Pulmonary artery endothelial cell (primary cell): ENCODE measurements around the gene AEBP2. TPM values are rescaled to one million over a fixed set of nuclear protein-coding genes. Genes with fewer than 3 reads are reported as not detected.
A peak's percentile ranks its signal among the peaks of the same experiment; 100 is the strongest.

ENCODE experiments used
- DNase-seq: peaks from one replicate; pipeline ENCODE4 v3.0.0-alpha.2; 2011; ENCODE audit warnings: low read depth, low spot score
- total RNA-seq: library from RNA; depleted of rRNA; stranded (reverse); fragments of >200 nt; gene quantifications from 2 replicates; pipeline ENCODE4 v1.2.3, GENCODE V29; 2014

AEBP2 gene
- total RNA-seq, 1 donor from 2014 or later: 21.2 TPM

DNA sequence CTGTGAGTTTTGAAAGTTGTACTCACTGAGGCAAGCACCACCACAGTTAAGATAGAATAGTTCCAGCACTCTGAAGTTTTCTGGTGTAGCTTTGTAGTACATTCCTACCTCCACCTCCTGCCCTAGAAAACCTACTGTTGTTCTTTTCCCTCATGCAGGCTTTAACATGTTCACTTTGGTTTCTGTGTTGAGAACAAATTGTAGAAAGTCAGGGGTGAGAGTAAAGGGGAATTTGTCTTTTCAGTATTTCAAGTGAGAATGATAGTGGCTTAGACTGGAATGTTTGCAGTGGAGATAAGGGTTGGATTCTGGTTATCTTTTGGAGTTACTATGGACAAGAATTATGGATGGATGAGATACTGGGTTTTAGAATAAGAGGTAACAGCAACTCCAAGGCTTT is 67.2 kb downstream of the AEBP2 start:
- DNase-seq: no peak

DNA sequence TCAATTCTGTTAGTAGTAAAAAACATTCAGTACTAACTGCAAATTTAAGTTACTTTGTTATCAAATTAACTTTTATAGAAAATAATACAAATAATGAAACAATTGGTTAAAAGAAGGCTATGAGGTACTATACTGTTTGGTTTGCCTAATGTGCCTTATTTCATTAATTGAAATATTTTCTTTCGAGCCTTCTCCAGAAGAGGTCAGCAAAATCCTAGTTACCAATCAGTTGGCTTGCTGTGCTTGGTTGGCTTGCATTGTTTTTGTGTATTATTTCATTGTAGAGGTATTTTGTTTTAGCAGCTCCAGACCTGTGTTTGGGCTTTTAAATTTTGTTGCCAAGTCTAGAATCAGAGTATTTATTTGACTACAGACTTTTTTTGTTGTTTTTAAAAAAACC is 68.5 kb downstream of the AEBP2 start:
- peak; percentile 30 for DNase-seq

DNA sequence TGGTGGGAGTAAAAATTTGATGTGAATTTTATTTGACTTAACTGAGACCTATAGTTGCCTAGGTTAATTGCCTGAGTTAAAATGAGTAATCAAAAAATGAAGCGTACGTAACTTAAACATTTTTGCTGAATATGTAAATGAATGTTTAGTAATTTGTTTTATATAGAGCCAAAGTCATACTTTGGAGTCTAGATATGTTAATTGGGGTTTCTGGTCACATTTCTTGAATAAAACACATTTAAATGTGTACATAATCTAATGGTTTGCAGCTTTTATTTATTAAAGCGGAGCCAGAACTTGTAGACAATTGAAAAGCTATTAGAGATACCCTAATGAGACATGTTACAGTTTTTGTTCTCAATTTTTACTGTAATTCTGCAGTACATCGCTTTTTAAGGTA is 71.2 kb downstream of the AEBP2 start:
- no peak for DNase-seq

DNA sequence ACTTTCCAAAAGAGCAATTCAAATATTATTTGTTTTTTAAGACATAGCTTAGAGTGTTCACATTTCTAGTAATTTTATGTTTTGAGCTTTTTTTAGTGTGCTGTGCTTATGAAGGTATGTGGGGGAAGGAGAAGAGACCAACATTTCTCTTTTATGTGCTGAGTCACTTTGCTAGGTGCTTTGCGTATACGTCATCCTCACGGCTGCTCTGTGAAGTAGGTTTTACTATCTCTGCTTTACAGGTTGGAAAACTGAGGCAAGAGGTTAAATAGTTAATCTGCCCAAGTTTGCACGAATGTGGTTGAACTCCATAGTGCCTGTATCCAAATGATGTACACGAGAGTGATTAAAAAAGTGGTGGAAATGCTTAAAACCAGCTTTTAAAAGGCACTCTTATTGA is 75.9 kb downstream of the AEBP2 start:
- DNase-seq: no peak

- DNase-seq: no peak
Observed at GRCh38 chr12:19517583-19517982, 78.3 kb downstream of the AEBP2 start.

DNA sequence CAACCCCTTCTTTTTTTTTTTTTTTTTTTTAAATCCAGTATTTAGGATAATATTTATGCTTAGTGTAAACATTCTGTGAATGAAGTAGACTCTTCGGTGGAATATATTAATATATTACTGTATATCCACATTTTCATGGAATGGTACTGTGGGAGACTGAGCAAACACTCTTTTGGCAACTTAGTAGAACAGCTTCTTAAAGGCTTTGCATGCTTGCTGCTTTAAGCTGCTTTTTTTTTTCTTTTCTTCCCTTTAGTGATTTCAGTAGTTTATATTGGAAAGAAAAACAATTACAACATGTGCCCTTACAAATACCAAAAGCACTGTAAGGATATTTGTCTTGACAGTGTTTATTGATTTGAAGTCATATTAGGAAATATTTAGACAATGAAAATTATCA is 78.9 kb downstream of the AEBP2 start:
- DNase-seq: no peak

DNA sequence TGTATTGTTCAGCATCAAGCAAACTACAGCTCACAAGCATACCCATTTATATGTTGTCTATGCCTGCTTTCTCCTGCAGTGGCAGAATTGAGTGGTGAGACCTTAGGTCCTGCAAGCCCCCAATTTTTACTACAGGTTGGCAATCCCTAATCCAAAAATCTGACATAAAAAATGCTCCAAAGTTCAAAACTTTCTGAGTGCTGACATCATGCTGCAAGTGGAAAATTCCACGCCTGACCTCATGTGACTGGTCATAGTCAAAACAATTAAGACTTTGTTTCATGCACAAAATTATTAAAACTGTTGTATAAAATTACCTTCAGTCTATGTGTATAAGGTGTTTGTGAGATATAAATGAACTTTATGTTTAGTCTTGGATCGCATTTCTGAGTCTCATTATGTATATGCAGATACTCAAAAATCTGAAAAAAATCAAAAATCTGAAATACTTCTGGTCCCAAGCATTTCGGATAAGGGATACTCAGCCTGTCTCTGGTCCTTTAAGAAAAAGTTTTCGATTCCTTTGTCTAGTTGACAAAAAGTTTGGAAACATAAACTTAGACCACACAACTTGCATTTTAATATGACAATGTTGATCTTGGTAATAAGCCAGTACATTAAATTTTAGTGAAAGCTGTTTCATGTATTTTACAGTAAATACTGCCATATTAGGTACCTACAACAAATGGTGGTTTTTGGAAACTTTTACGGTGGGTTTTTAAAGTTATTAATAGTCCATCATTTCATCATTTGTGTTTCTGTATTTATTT is 81.5 kb downstream of the AEBP2 start:
- no peak for DNase-seq

GRCh38 chr12:19525274-19525673 is 86.0 kb downstream of the AEBP2 start:
- DNase-seq: no peak

DNA sequence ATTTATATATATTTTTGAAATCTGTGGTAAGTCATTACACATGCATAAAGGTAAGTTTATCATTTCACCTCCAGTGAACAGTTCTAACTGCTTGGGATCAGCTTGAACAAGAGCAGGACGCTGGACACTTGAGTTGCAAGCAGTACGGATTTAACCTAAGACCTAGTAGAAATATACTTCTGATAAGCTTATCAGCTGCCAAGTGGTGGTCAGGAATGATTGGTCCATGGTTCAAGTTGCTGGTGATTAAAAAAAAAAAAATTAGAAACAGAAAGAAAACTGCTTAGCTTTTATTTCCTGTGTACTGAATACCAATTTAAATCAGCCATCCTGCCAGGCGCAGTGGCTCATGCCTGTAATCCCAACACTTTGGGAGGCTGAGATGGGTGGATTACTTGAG is 88.6 kb downstream of the AEBP2 start:
- no peak for DNase-seq

DNA sequence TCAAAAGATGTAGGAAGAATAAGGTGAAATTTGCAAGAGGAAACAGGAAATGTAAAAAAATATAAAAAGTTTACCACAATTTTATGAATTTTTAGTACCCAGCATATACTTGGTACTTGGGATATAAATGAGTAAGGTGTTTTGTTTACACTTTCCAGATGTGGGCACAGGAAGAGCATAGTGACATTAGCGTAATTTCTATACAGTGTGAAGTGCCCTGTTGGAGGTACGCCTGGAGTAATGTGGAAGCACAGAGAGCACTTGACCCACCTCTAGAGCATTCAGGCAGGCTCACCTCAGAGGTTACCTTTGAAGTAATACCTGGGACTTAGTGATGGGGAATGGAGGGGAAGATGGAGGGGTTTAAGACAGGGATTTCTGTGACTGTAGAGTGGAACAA is 89.5 kb downstream of the AEBP2 start:
- DNase-seq: no peak

DNA sequence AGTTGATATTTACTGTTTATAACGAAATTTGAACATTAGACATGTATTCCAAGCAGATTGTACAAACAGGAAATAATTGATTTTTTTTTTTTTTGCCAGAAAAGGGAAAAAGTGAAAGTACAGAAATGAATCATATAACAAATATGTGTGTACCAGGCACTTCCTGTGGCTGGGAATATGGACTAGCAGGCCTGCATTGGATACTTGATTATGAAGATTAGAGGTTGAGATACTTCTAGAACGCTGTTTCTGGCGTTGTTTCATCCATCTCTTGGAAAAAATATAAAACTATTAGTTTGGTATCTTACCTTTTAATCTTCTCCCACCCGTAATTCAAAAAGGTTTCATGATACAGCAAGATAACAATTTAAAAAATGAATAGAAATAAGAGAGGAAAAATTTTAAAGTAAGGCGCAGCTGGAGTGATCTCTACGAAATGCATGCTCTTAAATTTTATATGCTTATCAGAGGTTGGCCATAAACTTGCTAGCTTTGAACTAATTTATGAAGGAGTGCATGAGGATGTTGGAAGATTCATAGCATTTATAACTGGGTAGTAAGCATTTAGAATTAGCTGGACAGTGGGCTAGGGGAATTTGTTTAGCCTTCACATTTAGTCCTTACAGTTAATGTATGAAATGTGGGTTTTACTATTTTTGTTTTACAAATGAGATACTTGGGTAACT is 90.8 kb downstream of the AEBP2 start:
- DNase-seq: peak; percentile 69

GRCh38 chr12:19530637-19531023 is 91.3 kb downstream of the AEBP2 start:
- DNase-seq: no peak

DNA sequence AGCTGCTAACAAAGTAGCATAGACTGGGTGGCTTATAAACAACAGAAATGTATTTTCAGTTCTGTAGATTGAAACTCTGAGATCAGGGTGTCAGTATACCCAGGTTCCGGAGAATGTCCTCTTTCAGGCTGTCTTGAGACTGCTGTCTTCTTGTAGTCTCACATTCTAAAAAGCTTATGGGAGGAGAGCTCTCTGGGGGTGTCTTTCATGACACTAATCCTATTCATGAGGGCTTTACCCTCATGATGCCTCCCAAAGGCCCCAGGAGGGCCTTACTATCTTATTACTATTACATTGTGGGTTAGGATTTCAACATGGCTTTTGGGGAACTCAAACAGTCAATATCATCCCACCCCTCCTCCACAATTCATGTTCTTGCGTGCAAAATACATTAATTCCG is 94.3 kb downstream of the AEBP2 start:
- DNase-seq: no peak

DNA sequence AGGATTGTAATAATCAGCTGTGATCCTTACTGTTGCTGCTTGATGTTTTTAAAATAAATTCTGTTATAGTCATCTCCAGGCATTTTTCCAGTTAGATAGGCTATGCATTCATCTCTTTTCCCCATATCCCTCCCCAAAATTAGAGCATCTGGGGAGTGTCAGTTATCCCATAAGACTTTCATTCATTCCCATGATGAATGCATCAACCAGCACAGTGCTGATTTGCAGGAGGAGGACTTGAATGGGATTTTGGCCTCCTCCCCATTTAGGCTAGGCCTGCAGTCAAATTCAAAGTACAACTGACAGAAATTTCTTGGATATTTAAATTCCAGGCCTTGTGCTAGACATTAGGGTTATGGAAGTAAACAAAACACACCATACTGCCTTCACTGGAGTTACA is 99.8 kb downstream of the AEBP2 start:
- no peak for DNase-seq

DNA sequence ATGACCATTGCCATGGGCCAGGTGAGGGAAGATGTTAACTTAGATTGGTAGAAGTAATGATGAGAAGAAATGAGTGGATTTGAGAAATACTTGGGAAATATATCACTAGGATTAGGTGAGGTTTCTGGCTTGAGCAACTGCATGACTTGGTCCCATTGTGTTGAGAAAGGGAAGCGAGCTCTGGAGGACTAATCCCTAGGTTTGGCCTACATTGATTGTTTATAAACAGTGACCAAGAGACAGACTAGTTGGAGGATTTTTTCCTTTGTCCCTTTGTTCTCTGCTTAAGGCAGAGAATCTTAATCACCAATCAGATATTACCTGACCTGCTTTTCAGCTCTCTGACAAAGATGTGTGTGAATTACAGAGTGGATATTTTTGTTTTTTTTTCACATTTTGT is 100.5 kb downstream of the AEBP2 start:
- DNase-seq: no peak

DNA sequence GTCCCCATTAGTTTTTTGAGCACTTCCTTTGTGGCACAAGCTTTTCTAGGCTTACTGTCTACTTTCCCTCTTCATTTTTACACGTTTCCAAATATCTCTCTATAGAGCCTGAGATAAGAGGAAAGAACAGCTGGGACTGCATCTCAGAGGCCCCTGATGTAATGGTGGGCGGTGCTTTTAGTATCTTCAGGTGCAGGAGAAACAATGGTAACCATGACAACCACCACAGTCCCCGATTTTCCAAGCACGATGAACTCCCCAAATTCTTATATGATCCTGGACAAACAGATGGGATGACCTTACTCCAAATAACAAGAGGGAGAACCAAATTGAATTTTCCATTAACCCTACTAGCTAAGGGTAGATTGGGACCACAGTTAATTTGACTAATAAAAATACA is 103.3 kb downstream of the AEBP2 start:
- no peak for DNase-seq

DNA sequence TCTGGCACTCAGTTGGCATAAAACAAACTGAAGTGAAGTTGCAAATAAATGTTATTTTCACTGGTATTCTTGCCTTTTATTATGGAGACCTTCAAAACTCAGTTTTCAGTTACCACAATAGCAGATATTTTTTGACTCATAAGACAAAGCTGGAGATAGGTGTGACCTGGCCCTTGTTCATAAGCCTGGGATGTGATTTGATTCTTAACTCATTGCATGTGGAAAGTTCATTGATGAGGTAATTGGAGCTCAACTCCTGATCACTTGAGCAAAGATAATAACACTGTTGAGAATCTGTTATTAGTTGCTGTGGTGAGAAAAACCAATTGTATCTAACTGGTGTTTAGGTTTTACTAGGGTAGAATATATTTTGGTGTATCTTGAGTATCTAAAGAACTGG is 105.1 kb downstream of the AEBP2 start:
- no peak for DNase-seq

- DNase-seq: no peak
Observed at GRCh38 chr12:19545301-19545700, 106.0 kb downstream of the AEBP2 start.

DNA sequence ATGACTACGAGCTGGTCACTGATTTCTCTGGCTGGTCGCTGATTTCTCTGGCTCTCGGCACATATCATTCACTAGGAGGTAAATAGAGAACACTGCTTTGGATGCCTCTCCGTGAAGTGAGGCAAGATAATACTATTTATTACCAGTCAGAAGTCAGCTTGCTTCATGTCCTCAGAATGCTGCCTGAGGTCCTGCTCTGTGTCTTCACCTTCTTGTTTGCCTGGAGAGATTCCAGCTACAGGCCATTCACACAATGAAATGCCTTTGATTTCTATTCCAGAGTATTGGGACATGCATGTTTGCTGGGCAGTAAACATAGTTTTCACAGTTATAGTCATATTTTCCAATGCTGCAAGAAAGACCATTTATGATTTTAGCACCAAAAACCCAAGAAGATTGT is 106.7 kb downstream of the AEBP2 start:
- no peak for DNase-seq

DNA sequence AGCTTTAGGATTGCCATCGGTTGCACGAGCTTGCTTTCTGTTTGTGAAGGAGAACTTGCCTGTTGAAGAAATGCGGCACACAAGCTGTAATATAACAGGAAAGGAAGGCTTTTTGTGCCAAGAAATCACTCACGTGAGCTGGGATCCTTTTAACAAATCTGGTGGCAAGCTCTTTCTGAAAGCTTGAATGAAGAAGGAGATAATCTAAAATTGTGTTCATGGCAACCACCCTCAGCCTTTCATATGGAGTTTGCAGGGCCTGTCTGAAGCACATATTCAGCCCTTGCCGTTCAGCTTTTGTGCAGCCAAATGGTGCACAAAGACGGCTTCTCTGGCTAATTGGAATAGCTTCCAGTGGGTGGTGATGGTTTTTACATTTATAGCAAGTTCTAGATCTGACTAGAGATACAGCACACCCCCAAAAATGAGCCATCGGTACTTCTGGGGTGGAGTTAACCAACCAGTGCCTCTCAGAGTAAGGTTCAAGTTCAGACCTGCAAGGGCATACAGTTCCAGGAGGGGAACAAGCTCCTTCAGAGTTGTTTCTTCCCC is 107.4 kb downstream of the AEBP2 start:
- DNase-seq: peak; percentile 77

- peak; percentile 85 for DNase-seq
Observed at GRCh38 chr12:19547271-19547671, 108.0 kb downstream of the AEBP2 start.

DNA sequence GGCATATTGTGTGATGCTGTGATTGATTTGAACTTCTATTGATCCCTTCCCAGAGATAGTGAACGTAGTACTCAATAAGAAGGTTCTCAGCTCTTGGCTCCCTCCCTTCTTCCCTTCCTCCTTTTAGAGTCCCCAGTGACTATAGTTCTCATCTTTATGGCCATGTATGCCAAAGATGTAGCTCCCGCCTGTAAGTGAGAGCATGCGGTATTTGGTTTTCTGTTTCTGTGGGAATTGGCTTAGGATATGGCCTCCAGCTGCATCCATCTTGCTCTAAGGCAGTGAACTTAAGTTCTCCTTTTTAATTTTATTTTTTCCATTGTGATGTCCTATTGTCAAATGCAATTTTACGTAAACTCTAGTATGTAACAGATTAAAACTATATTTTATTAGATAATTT is 109.5 kb downstream of the AEBP2 start:
- no peak for DNase-seq

- no peak for DNase-seq
Observed at GRCh38 chr12:19550626-19551025, 111.3 kb downstream of the AEBP2 start.
